HepG2 (cell line): ENCODE results near the gene CALM1. TPM values are rescaled to one million over a fixed set of nuclear protein-coding genes. Genes with fewer than 3 reads are reported as not detected.

Experiments used
- CBX2 ChIP-seq, 2 experiments: fragments of 200-600 bp in 1 of 2; sonication (generic); formaldehyde crosslinking in 1 of 2; IDR thresholded peaks; 2 replicates each; pipeline versions ENCODE4 v1.7.0 to v1.8.1; 2018 to 2022; ENCODE audit warnings: low read depth in 2 of 2, low read length in 1 of 2, mild to moderate bottlenecking in 1 of 2, missing genetic modification reagents in 1 of 2
- ESRRA ChIP-seq: sonication (generic); formaldehyde crosslinking; IDR thresholded peaks from 2 replicates; pipeline ENCODE4 v1.5.1; 2020; ENCODE audit warnings: mild to moderate bottlenecking, low read depth, missing genetic modification reagents
- GTF3A ChIP-seq: sonication (generic); formaldehyde crosslinking; conservative IDR thresholded peaks from 2 replicates; pipeline ENCODE4 v1.4.0; 2020; ENCODE audit warnings: mild to moderate bottlenecking, missing genetic modification reagents
- SMYD3 ChIP-seq: sonication (generic); formaldehyde crosslinking; IDR thresholded peaks from 2 replicates; pipeline ENCODE4 v1.8.1; 2023; ENCODE audit warnings: mild to moderate bottlenecking, missing genetic modification reagents
- SNRNP70 ChIP-seq: fragments of 200-400 bp; formaldehyde crosslinking; IDR thresholded peaks from 2 replicates; pipeline ENCODE4 v1.6.1; 2017; ENCODE audit warnings: mild to moderate bottlenecking, low read depth, low read length, moderate library complexity
- SP5 ChIP-seq: IDR thresholded peaks from 2 replicates; pipeline ENCODE4 v1.6.1; 2016; ENCODE audit warnings: low read depth, borderline replicate concordance
- ZBED4 ChIP-seq: sonication (generic); formaldehyde crosslinking; IDR thresholded peaks from 2 replicates; pipeline ENCODE4 v1.4.0; 2020; ENCODE audit warnings: missing genetic modification reagents, borderline replicate concordance
- ZBTB34 ChIP-seq: sonication (generic); formaldehyde crosslinking; IDR thresholded peaks from 2 replicates; pipeline ENCODE4 v1.8.0; 2022; ENCODE audit warnings: mild to moderate bottlenecking, missing genetic modification reagents
- ZFP82 ChIP-seq: sonication (generic); formaldehyde crosslinking; IDR thresholded peaks from 2 replicates; pipeline ENCODE4 v1.5.1; 2020; ENCODE audit warnings: mild to moderate bottlenecking, missing genetic modification reagents, borderline replicate concordance
- ZMAT5 ChIP-seq: sonication (generic); formaldehyde crosslinking; IDR thresholded peaks from 2 replicates; pipeline ENCODE4 v1.5.0; 2020; ENCODE audit warnings: mild to moderate bottlenecking, low read depth, missing genetic modification reagents, borderline replicate concordance
- ZNF230 ChIP-seq: sonication (generic); formaldehyde crosslinking; IDR thresholded peaks from 2 replicates; pipeline ENCODE4 v1.4.0; 2020; ENCODE audit warnings: mild to moderate bottlenecking, missing genetic modification reagents
- ZNF333 ChIP-seq: sonication (generic); formaldehyde crosslinking; IDR thresholded peaks from 2 replicates; pipeline ENCODE4 v1.4.0; 2020; ENCODE audit warnings: mild to moderate bottlenecking, missing genetic modification reagents, borderline replicate concordance
- ZNF576 ChIP-seq: sonication (generic); formaldehyde crosslinking; IDR thresholded peaks from 2 replicates; pipeline ENCODE4 v1.4.0; 2020; ENCODE audit warnings: mild to moderate bottlenecking, missing genetic modification reagents
- ZNF816 ChIP-seq: sonication (generic); formaldehyde crosslinking; IDR thresholded peaks from 2 replicates; pipeline ENCODE4 v1.8.0; 2022; ENCODE audit warnings: missing genetic modification reagents, mild to moderate bottlenecking, borderline replicate concordance
- polyA plus RNA-seq, 8 experiments: library from polyadenylated mRNA; depleted of rRNA in 3 of 8; stranded (reverse) in 7 of 8; unstranded in 1 of 8; fragments of >200 nt; fragmentation: Illumina TruSeq in 4 of 8; extraction: Trizol in 4 of 8; gene quantifications; 2 replicates each; pipeline versions ENCODE4 v1.2.1 to v1.2.3, GENCODE V29; 2011 to 2016; ENCODE audit warnings: low read depth in 4 of 8, missing spikeins in 1 of 8, mixed read lengths in 1 of 8; ENCODE audit not compliant: insufficient read depth in 1 of 8
- total RNA-seq, 5 experiments: library from RNA; depleted of rRNA; stranded (reverse); fragments of >200 nt; fragmentation: Illumina TruSeq; extraction: Trizol; gene quantifications; 2 replicates each; pipeline ENCODE4 v1.2.3, GENCODE V29; 2016; ENCODE audit warnings: low read depth in 1 of 5
- TF ChIP-seq, protein P1 (sequence below): IDR thresholded peaks from 2 replicates; pipeline ENCODE4 v1.6.1; 2016; ENCODE audit warnings: mild to moderate bottlenecking
- TF ChIP-seq, protein P2 (sequence below): sonication (generic); formaldehyde crosslinking; IDR thresholded peaks from 2 replicates; pipeline ENCODE4 v1.8.0; 2022; ENCODE audit warnings: missing genetic modification reagents, low read depth, mild to moderate bottlenecking, borderline replicate concordance
- TF ChIP-seq, protein P3 (sequence below): sonication (generic); formaldehyde crosslinking; IDR thresholded peaks from 2 replicates; pipeline ENCODE4 v1.4.0; 2020; ENCODE audit warnings: mild to moderate bottlenecking, low read depth, missing genetic modification reagents

CALM1 gene
- total and polyA plus RNA-seq, 2 of the 13 experiments (the other 11 are each of a cell fraction or from before 2014, with no cell fraction given): 110 to 238 TPM

DNA sequence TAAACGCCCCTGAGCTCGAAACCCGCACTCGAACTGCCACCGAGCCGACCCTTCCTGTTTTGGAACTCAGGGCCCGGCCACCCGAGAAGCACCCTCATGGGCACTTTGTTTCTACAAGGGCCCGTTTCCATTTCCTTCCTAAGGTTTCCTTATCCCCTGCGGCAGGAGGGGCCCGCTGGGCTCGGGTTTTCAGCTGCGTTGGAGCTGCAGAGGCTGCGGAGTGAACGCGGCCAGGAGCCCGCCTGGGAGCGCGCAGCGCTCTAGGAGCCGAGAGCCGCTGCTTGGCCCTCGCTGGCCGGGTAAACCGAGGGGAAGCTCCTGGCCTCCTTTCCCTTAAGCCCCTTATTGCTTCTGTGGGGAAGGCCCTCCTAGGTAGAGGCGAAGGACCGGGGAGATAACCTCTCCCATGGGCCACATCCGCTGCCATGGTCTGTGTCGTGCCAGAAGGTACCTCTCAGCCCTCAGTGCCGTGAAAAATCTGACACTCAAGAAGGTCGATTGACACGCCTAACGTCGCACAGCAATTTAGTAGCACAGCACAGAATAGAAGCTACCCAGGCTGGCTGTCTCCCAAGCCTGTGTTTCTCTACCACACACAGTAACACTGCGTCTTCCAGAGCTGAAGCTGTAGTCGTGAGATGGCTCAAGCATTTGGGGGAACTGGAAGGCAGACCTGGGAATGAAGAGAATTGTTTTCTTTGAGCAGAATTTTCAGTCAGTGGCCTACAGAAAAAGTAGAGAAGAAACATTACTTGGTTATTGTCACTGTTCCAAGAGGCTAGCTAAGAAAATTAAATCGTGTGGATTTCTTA is 12.9 kb upstream of the CALM1 start (continued):
- TF ChIP-seq ZMAT5 (CRISPR knock-in tag): no peak
- TF ChIP-seq SNRNP70: no peak
- no peak for TF ChIP-seq SMYD3 (CRISPR knock-in tag)
- no peak for TF ChIP-seq ZFP82 (CRISPR knock-in tag)
- no peak for TF ChIP-seq ZNF816 (CRISPR knock-in tag)
- TF ChIP-seq ZBTB34: no peak
- TF ChIP-seq CBX2 (IDR thresholded peaks at IDR 0.05; ENCODE audit: low read depth, low read length): peak; percentile 68; the same call in 1 of the 2 replicates
- no peak for TF ChIP-seq CBX2 (CRISPR knock-in tag; IDR thresholded peaks at IDR 0.05; ENCODE audit: low read depth)
- TF ChIP-seq, protein P1, sequence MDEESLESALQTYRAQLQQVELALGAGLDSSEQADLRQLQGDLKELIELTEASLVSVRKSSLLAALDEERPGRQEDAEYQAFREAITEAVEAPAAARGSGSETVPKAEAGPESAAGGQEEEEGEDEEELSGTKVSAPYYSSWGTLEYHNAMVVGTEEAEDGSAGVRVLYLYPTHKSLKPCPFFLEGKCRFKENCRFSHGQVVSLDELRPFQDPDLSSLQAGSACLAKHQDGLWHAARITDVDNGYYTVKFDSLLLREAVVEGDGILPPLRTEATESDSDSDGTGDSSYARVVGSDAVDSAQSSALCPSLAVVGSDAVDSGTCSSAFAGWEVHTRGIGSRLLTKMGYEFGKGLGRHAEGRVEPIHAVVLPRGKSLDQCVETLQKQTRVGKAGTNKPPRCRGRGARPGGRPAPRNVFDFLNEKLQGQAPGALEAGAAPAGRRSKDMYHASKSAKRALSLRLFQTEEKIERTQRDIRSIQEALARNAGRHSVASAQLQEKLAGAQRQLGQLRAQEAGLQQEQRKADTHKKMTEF (CRISPR knock-in tag): no peak
- no peak for TF ChIP-seq GTF3A (CRISPR knock-in tag)
- TF ChIP-seq ZNF230 (CRISPR knock-in tag): peak; percentile 79; the same call in 1 of the 2 replicates
- TF ChIP-seq SP5 (CRISPR knock-in tag): no peak
- TF ChIP-seq, protein P2, sequence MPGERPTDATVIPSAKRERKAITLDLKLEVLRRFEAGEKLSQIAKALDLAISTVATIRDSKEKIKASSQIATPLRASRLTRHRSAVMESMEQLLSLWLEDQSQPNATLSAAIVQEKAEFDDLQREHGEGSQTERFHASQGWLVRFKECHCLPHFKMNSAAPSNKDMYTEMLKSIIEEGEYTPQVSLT: no peak
- TF ChIP-seq ESRRA (CRISPR knock-in tag): no peak
- no peak for TF ChIP-seq ZBED4 (CRISPR knock-in tag)
- TF ChIP-seq, protein P3, sequence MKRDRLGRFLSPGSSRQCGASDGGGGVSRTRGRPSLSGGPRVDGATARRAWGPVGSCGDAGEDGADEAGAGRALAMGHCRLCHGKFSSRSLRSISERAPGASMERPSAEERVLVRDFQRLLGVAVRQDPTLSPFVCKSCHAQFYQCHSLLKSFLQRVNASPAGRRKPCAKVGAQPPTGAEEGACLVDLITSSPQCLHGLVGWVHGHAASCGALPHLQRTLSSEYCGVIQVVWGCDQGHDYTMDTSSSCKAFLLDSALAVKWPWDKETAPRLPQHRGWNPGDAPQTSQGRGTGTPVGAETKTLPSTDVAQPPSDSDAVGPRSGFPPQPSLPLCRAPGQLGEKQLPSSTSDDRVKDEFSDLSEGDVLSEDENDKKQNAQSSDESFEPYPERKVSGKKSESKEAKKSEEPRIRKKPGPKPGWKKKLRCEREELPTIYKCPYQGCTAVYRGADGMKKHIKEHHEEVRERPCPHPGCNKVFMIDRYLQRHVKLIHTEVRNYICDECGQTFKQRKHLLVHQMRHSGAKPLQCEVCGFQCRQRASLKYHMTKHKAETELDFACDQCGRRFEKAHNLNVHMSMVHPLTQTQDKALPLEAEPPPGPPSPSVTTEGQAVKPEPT (CRISPR knock-in tag): no peak
- TF ChIP-seq ZNF333: no peak
- TF ChIP-seq ZNF576 (CRISPR knock-in tag): no peak
